ENCODE measurements around the gene ATRX. TPM values are rescaled to one million over a fixed set of nuclear protein-coding genes. Genes with fewer than 3 reads are reported as not detected.

Gene ATRX
- total and polyA plus RNA-seq, 2 donors (not counting 3 experiments of a cell fraction or from before 2014, with no cell fraction given): 23.5 to 101 TPM

DNA sequence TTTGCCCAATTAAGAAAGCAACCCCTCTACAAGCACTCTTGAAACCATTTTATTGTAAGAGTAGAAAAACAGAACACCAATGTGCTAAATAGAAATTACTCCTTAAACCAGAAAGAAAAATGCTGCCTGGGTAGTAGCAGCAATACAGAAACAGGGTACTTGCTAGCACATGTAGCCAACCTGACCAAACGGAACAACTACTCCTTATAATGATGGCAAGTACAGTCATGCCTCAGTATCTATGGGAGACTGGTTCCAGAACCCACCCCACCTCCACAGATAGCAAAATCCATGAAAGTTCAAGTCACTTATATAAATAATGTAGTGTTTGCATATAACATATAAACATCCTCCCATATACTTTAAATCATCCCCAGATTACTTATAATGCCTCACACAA, 168.8 kb downstream of the ATRX start:
- FAIRE-seq: no peak
- no peaks in the 10 kb centered on the region for H3K79me2 ChIP-seq (ENCODE audit: control insufficient read depth, insufficient read depth, low read length)
- TF ChIP-seq POLR2AphosphoS5 (IDR thresholded peaks at IDR 0.05; ENCODE audit: insufficient read depth, low read depth, low read length): no peak
- TF ChIP-seq CTCF (IDR thresholded peaks at IDR 0.05; ENCODE audit: extremely low read depth in 1 of 2, insufficient read depth in 1 of 2, low read depth in 1 of 2, low read length in 2 of 2): no peak
- TF ChIP-seq, protein P1, sequence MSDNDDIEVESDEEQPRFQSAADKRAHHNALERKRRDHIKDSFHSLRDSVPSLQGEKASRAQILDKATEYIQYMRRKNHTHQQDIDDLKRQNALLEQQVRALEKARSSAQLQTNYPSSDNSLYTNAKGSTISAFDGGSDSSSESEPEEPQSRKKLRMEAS (IDR thresholded peaks at IDR 0.05; ENCODE audit: insufficient read depth, insufficient read length): no peak
- no peak for TF ChIP-seq EZH2 (IDR thresholded peaks at IDR 0.05; ENCODE audit: borderline replicate concordance, low read depth, low read length, severe bottlenecking)
- TF ChIP-seq POLR2A (IDR thresholded peaks at IDR 0.05; ENCODE audit: low read depth, low read length): no peak
- no peak for TF ChIP-seq GATA2 (IDR thresholded peaks at IDR 0.05; ENCODE audit: insufficient read depth, insufficient read length, low read depth, low read length)
- TF ChIP-seq MYC (IDR thresholded peaks at IDR 0.05; ENCODE audit: low read depth, low read length): no peak
- no peak for TF ChIP-seq JUN (IDR thresholded peaks at IDR 0.05; ENCODE audit: borderline replicate concordance, insufficient read depth, insufficient read length, low read depth)
- TF ChIP-seq FOS (IDR thresholded peaks at IDR 0.05; ENCODE audit: borderline replicate concordance, insufficient read depth, low read length): no peak
- H2AFZ ChIP-seq (ENCODE audit: low read depth, low read length): no peak overlapping the region
- ChIA-PET CTCF (no interaction called here), POLR2A (no interaction called here)
- H3K9me3 ChIP-seq (replicated peaks; ENCODE audit: control insufficient read depth, insufficient read depth, low read length): no peaks in the 10 kb centered on the region
- H3K4me2 ChIP-seq (ENCODE audit: insufficient read depth, low read length): no peak overlapping the region
- dilution Hi-C loops (cut with MboI; ENCODE audit: extremely low pct_ligation_motif_present, low sequenced_read_pairs) (no loop called here), intact Hi-C loops (cut with micrococcal nuclease) (no loop called here)
- H3K9me1 ChIP-seq (replicated peaks; ENCODE audit: control insufficient read depth, extremely low read depth, insufficient read depth, low read length): no peaks in the 10 kb centered on the region
- H3K4me1 ChIP-seq (ENCODE audit: control insufficient read depth, extremely low read depth, insufficient read depth, low read length): no peaks in the 10 kb centered on the region
- H3K27me3 ChIP-seq (ENCODE audit: control insufficient read depth in 2 of 2, insufficient read depth in 2 of 2, low read length in 2 of 2): no peaks in the 10 kb centered on the region
- no TSS peak for BruUV-seq (replicated peaks)
- H3K27ac ChIP-seq (ENCODE audit: insufficient read depth, low read depth, low read length): no peak overlapping the region
- DNase-seq (ENCODE audit: low read depth, low spot score): no peak
- H3K4me3 ChIP-seq (replicated peaks in 1 of 3; ENCODE audit: insufficient read depth in 1 of 3, low read depth in 1 of 3, low read length in 3 of 3): no peak overlapping the region
- H4K20me1 ChIP-seq (replicated peaks; ENCODE audit: control insufficient read depth, extremely low read depth, insufficient read depth, low read length): no peaks in the 10 kb centered on the region
- H3K36me3 ChIP-seq (ENCODE audit: control insufficient read depth in 2 of 2, extremely low read depth in 1 of 2, insufficient read depth in 2 of 2, low read length in 2 of 2): no peaks in the 10 kb centered on the region
- H3K9ac ChIP-seq (replicated peaks; ENCODE audit: extremely low read depth, insufficient read depth, low read length): no peak overlapping the region
